ENCODE results near the gene ZNF593.

Gene ZNF593

GRCh38 chr1:26169198-26169554 lies 532 bp upstream of the ZNF593 start:
- DNase-seq (ENCODE audit: low read depth), result no peak

- DNase-seq (ENCODE audit: low read depth), result no peak
Measured at GRCh38 chr1:26170472-26170821, 739 bp downstream of the ZNF593 start.

GRCh38 chr1:26171084-26172072 lies 1.7 kb downstream of the ZNF593 start, which contains the start of gene ZNF593OS:
Gene ZNF593OS, minus strand, starts transcription at chr1:26171832. Its CDS starts 171 bp downstream, at chr1:26171661.
- DNase-seq (ENCODE audit: low read depth), result no peak

- DNase-seq (ENCODE audit: low read depth), result no peak
Measured at GRCh38 chr1:26175346-26175745, 5.6 kb downstream of the ZNF593 start.

- no peak for DNase-seq (ENCODE audit: low read depth)
Measured at GRCh38 chr1:26177182-26177684, 7.5 kb downstream of the ZNF593 start, which contains the start of gene CNKSR1. Gene CNKSR1, plus strand, starts transcription at chr1:26177491. Its CDS starts 57 bp downstream, at chr1:26177548.

GRCh38 chr1:26180010-26180506 lies 10.3 kb downstream of the ZNF593 start:
- DNase-seq (ENCODE audit: low read depth), result no peak

GRCh38 chr1:26181586-26182382 lies 12.1 kb downstream of the ZNF593 start:
- no peak for DNase-seq (ENCODE audit: low read depth)

GRCh38 chr1:26182383-26182696 lies 12.6 kb downstream of the ZNF593 start:
- no peak for DNase-seq (ENCODE audit: low read depth)

GRCh38 chr1:26184086-26184485 lies 14.4 kb downstream of the ZNF593 start:
- no peak for DNase-seq (ENCODE audit: low read depth)

GRCh38 chr1:26184883-26185282 lies 15.2 kb downstream of the ZNF593 start:
- DNase-seq (ENCODE audit: low read depth), result no peak

- no peak for DNase-seq (ENCODE audit: low read depth)
Measured at GRCh38 chr1:26187882-26188281, 18.2 kb downstream of the ZNF593 start.

GRCh38 chr1:26188477-26188876 lies 18.8 kb downstream of the ZNF593 start:
- no peak for DNase-seq (ENCODE audit: low read depth)

GRCh38 chr1:26189331-26189730 lies 19.6 kb downstream of the ZNF593 start:
- DNase-seq (ENCODE audit: low read depth), result no peak

- no peak for DNase-seq (ENCODE audit: low read depth)
Measured at GRCh38 chr1:26189751-26190275, 20.1 kb downstream of the ZNF593 start.

- no peak for DNase-seq (ENCODE audit: low read depth)
Measured at GRCh38 chr1:26190373-26190987, 20.8 kb downstream of the ZNF593 start, which contains the start of gene CATSPER4. Gene CATSPER4, plus strand, starts transcription at chr1:26190602. Its CDS starts 26 bp downstream, at chr1:26190628.

GRCh38 chr1:26191739-26192138 lies 22.0 kb downstream of the ZNF593 start:
- no peak for DNase-seq (ENCODE audit: low read depth)

- no peak for DNase-seq (ENCODE audit: low read depth)
Measured at GRCh38 chr1:26195805-26196204, 26.1 kb downstream of the ZNF593 start.

GRCh38 chr1:26197301-26197700 lies 27.6 kb downstream of the ZNF593 start:
- no peak for DNase-seq (ENCODE audit: low read depth)

GRCh38 chr1:26197813-26198212 lies 28.1 kb downstream of the ZNF593 start:
- no peak for DNase-seq (ENCODE audit: low read depth)

- DNase-seq (ENCODE audit: low read depth), result no peak
Measured at GRCh38 chr1:26200413-26200812, 30.7 kb downstream of the ZNF593 start.

GRCh38 chr1:26203642-26204318 lies 34.1 kb downstream of the ZNF593 start:
- no peak for DNase-seq (ENCODE audit: low read depth)
